ENCODE results near the gene HYI. TPM values are rescaled to one million over a fixed set of nuclear protein-coding genes. Genes with fewer than 3 reads are reported as not detected.

HYI gene
- total and polyA plus RNA-seq, 4 donors: 26.9 to 34.9 (median 29.8) TPM

DNA sequence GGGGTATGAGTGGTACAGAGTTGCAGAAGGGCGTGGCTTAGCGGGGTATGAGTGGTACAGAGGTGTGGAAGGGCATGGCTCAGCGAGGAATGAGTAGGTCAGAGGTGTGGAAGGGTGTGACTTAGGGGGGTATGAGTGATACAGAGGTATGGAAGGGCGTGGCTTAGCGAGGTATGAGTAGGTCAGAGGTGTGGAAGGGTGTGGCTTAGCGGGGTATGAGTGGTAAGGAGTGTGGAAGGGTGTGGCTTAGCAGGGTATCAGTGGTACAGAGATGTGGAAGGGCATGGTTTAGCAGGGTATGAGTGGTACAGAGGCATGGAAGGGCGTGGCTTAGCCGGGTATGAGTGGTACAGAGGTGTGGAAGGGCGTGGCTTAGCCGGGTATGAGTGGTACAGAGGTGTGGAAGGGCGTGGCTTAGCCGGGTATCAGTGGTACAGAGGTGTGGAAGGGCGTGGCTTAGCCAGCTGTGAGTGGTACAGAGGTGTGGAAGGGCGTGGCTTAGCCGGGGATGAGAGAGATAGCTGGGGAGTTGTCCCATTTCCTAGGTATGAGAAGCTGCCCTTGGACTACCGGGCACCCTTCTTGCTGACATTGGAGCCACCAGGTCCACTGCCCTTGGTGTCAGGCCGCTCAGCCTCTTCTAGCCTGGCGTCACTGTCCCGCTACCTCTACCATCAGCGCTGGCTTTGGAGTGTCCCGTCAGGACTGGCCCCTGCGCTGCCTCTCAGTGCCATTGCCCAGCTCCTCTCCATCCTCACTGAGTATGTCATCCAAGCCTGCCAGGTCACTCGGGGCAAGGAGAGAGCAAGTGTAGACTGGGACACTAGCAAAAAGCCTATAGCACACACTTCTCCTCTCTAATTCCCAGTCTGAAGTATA lies 29.8 kb downstream of the HYI start:
- peaks cover 30 to 86% (median 67%) of the 10 kb centered on the region in 4 donors for H3K36me3 ChIP-seq (ENCODE audit: control insufficient read depth in 4 of 4, insufficient read depth in 3 of 4, low read depth in 1 of 4, low read length in 3 of 4)
- no peak for TF ChIP-seq HNF4A (conservative IDR thresholded peaks at IDR 0.05)
- no peak for TF ChIP-seq YY1 (IDR thresholded peaks at IDR 0.05)
- no peak for DNase-seq (ENCODE audit: low spot score)
- no peaks in the 10 kb centered on the region for H3K9me3 ChIP-seq (ENCODE audit: control insufficient read depth in 4 of 4, low read length in 3 of 4)
- no peak overlapping the region for H3K9ac ChIP-seq (ENCODE audit: low read depth in 1 of 2, low read length in 2 of 2)
- H3K27ac ChIP-seq (ENCODE audit: low read depth in 1 of 2, low read length in 2 of 2): no peak overlapping the region
- H3K4me1 ChIP-seq (ENCODE audit: control insufficient read depth in 4 of 4, insufficient read depth in 4 of 4, low read length in 3 of 4): no peaks in the 10 kb centered on the region
- H3K27me3 ChIP-seq (ENCODE audit: control insufficient read depth in 4 of 4, insufficient read depth in 4 of 4, low read length in 3 of 4): no peaks in the 10 kb centered on the region
- 93% methylated on average over 23 of the region's 23 CpGs for WGBS
- H3K4me3 ChIP-seq (ENCODE audit: low read depth in 1 of 3, low read length in 3 of 3): no peak overlapping the region

DNA sequence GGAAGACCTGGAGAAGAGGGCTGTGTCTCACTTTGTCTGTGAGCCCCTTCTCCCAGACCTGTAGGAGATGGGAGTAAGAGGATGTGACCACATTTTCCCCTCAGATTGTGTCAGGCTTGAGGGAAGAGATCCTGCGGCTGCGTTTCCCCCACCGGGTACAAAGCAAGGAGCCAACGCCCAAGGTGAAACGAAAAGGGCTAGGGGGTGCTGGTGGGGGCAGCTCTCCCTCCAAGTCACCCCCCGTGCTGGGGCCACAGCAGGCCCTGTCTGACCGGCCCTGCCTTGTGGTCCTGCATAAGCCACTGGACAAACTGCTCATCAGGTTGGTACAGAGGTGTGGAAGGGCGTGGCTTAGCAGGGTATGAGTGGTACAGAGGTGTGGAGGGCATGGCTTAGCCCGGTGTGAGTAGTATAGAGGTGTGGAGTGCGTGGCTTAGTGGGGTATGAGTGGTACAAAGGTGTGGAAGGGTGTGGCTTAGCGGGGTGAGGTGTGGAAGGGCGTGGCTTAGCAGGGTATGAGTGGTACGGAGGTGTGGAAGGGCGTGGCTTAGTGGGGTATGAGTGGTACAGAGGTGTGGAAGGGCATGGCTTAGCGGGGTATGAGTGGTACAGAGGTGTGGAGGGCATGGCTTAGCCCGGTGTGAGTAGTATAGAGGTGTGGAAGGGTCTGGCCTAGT lies 30.6 kb downstream of the HYI start:
- TF ChIP-seq YY1 (IDR thresholded peaks at IDR 0.05) (no peak), FOXA2 (IDR thresholded peaks at IDR 0.05) (no peak), FOXA1 (IDR thresholded peaks at IDR 0.05) (no peak), NR2F2 (IDR thresholded peaks at IDR 0.05) (no peak), EGR1 (IDR thresholded peaks at IDR 0.05; ENCODE audit: low read depth in 2 of 2) (no peak), RXRA (IDR thresholded peaks at IDR 0.05) (no peak), RAD21 (IDR thresholded peaks at IDR 0.05) (no peak)
- TF ChIP-seq, protein P1, sequence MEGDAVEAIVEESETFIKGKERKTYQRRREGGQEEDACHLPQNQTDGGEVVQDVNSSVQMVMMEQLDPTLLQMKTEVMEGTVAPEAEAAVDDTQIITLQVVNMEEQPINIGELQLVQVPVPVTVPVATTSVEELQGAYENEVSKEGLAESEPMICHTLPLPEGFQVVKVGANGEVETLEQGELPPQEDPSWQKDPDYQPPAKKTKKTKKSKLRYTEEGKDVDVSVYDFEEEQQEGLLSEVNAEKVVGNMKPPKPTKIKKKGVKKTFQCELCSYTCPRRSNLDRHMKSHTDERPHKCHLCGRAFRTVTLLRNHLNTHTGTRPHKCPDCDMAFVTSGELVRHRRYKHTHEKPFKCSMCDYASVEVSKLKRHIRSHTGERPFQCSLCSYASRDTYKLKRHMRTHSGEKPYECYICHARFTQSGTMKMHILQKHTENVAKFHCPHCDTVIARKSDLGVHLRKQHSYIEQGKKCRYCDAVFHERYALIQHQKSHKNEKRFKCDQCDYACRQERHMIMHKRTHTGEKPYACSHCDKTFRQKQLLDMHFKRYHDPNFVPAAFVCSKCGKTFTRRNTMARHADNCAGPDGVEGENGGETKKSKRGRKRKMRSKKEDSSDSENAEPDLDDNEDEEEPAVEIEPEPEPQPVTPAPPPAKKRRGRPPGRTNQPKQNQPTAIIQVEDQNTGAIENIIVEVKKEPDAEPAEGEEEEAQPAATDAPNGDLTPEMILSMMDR (IDR thresholded peaks at IDR 0.05; ENCODE audit: low read depth, low read length, missing input control): no peak
- TF ChIP-seq, protein P2, sequence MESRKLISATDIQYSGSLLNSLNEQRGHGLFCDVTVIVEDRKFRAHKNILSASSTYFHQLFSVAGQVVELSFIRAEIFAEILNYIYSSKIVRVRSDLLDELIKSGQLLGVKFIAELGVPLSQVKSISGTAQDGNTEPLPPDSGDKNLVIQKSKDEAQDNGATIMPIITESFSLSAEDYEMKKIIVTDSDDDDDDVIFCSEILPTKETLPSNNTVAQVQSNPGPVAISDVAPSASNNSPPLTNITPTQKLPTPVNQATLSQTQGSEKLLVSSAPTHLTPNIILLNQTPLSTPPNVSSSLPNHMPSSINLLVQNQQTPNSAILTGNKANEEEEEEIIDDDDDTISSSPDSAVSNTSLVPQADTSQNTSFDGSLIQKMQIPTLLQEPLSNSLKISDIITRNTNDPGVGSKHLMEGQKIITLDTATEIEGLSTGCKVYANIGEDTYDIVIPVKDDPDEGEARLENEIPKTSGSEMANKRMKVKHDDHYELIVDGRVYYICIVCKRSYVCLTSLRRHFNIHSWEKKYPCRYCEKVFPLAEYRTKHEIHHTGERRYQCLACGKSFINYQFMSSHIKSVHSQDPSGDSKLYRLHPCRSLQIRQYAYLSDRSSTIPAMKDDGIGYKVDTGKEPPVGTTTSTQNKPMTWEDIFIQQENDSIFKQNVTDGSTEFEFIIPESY (IDR thresholded peaks at IDR 0.05): no peak
- TF ChIP-seq, protein P3, sequence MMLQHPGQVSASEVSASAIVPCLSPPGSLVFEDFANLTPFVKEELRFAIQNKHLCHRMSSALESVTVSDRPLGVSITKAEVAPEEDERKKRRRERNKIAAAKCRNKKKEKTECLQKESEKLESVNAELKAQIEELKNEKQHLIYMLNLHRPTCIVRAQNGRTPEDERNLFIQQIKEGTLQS (IDR thresholded peaks at IDR 0.05): no peak
- TF ChIP-seq, protein P4, sequence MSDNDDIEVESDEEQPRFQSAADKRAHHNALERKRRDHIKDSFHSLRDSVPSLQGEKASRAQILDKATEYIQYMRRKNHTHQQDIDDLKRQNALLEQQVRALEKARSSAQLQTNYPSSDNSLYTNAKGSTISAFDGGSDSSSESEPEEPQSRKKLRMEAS (IDR thresholded peaks at IDR 0.05): no peak
- TF ChIP-seq, protein P5, sequence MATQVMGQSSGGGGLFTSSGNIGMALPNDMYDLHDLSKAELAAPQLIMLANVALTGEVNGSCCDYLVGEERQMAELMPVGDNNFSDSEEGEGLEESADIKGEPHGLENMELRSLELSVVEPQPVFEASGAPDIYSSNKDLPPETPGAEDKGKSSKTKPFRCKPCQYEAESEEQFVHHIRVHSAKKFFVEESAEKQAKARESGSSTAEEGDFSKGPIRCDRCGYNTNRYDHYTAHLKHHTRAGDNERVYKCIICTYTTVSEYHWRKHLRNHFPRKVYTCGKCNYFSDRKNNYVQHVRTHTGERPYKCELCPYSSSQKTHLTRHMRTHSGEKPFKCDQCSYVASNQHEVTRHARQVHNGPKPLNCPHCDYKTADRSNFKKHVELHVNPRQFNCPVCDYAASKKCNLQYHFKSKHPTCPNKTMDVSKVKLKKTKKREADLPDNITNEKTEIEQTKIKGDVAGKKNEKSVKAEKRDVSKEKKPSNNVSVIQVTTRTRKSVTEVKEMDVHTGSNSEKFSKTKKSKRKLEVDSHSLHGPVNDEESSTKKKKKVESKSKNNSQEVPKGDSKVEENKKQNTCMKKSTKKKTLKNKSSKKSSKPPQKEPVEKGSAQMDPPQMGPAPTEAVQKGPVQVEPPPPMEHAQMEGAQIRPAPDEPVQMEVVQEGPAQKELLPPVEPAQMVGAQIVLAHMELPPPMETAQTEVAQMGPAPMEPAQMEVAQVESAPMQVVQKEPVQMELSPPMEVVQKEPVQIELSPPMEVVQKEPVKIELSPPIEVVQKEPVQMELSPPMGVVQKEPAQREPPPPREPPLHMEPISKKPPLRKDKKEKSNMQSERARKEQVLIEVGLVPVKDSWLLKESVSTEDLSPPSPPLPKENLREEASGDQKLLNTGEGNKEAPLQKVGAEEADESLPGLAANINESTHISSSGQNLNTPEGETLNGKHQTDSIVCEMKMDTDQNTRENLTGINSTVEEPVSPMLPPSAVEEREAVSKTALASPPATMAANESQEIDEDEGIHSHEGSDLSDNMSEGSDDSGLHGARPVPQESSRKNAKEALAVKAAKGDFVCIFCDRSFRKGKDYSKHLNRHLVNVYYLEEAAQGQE (IDR thresholded peaks at IDR 0.05): no peak
- Histone ChIP-seq H3K4me3 (ENCODE audit: low read depth in 1 of 3, low read length in 3 of 3) (no peak overlapping the region), H3K4me1 (ENCODE audit: control insufficient read depth in 4 of 4, insufficient read depth in 4 of 4, low read length in 3 of 4) (no peaks in the 10 kb centered on the region), H3K27me3 (ENCODE audit: control insufficient read depth in 4 of 4, insufficient read depth in 4 of 4, low read length in 3 of 4) (no peaks in the 10 kb centered on the region), H3K9ac (ENCODE audit: low read depth in 1 of 2, low read length in 2 of 2) (no peak overlapping the region), H3K36me3 (ENCODE audit: control insufficient read depth in 4 of 4, insufficient read depth in 3 of 4, low read depth in 1 of 4, low read length in 3 of 4) (peaks cover 28 to 80% (median 67%) of the 10 kb centered on the region in 4 donors), H3K9me3 (ENCODE audit: control insufficient read depth in 4 of 4, low read length in 3 of 4) (no peaks in the 10 kb centered on the region), H3K27ac (ENCODE audit: low read depth in 1 of 2, low read length in 2 of 2) (no peak overlapping the region)
- WGBS: 96% methylated on average over 16 of the region's 16 CpGs
- no peak for DNase-seq (ENCODE audit: low spot score)

Measured in liver (tissue), 9 donors.